ENCODE results near the gene SH2D4B. TPM values are rescaled to one million over a fixed set of nuclear protein-coding genes. Genes with fewer than 3 reads are reported as not detected.
A peak's percentile ranks its signal among the peaks of the same experiment; 100 is the strongest.

Gene SH2D4B
- total and polyA plus RNA-seq, 2 of the 13 experiments (the other 11 are each of a cell fraction or from before 2014, with no cell fraction given) = not detected

DNA sequence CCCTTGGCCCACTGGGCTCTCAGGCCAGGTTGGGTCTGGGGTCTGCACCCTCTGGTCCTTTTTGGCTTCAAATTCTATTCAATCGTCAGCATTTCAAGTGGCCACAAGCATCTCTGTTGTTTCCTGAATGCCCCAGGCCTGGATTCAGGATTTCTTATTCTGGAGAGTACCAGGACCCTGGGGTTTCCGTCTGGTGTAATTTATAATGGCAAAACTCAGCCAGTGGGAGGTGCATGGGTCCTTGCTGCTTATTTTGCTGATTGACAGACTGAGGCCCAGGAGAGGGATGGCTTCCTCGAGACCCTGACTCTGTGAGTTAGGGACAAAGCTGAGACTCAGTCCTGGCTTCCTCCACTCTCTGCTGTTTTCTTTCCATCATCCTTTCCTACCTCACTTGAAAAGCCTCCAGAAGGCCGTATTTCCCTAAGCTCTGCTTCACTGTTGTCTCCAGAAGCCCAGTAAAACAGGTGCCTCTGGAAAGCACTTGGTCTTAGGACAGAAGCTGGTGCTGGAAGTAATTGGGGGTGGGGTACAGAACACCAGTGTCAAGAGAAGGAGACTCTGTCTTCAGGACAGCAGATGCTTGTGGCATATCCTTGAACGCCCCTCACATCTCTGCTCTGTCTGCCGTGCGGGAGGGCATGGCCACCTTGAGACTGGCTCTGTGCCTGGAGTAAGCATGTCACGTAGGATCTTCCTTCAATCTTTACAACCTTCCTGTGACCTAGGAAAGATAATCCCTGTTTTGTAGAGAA, 39.4 kb upstream of the SH2D4B start (continued):
- TF ChIP-seq KMT2B (CRISPR knock-in tag; IDR thresholded peaks at IDR 0.05) (no peak), ZNF431 (CRISPR knock-in tag; IDR thresholded peaks at IDR 0.05; ENCODE audit: borderline replicate concordance, low read depth) (0 out of 2 replicates have a peak, but pooled peaks have one; percentile 23), SIN3A (IDR thresholded peaks at IDR 0.05; ENCODE audit: borderline replicate concordance, low read depth, low read length) (no peak), ZFP36L1 (CRISPR knock-in tag; IDR thresholded peaks at IDR 0.05) (no peak), SOX13 (IDR thresholded peaks at IDR 0.05) (no peak), SOX13 (CRISPR knock-in tag; conservative IDR thresholded peaks at IDR 0.05 in 1 of 2, IDR thresholded peaks at IDR 0.05 in 1 of 2) (no peak), ZFP41 (CRISPR knock-in tag; IDR thresholded peaks at IDR 0.05; ENCODE audit: borderline replicate concordance) (no peak), MYNN (CRISPR knock-in tag; IDR thresholded peaks at IDR 0.05; ENCODE audit: low read depth) (no peak), ZNF556 (CRISPR knock-in tag; IDR thresholded peaks at IDR 0.05; ENCODE audit: borderline replicate concordance) (no peak)
- TF ChIP-seq, protein P1, sequence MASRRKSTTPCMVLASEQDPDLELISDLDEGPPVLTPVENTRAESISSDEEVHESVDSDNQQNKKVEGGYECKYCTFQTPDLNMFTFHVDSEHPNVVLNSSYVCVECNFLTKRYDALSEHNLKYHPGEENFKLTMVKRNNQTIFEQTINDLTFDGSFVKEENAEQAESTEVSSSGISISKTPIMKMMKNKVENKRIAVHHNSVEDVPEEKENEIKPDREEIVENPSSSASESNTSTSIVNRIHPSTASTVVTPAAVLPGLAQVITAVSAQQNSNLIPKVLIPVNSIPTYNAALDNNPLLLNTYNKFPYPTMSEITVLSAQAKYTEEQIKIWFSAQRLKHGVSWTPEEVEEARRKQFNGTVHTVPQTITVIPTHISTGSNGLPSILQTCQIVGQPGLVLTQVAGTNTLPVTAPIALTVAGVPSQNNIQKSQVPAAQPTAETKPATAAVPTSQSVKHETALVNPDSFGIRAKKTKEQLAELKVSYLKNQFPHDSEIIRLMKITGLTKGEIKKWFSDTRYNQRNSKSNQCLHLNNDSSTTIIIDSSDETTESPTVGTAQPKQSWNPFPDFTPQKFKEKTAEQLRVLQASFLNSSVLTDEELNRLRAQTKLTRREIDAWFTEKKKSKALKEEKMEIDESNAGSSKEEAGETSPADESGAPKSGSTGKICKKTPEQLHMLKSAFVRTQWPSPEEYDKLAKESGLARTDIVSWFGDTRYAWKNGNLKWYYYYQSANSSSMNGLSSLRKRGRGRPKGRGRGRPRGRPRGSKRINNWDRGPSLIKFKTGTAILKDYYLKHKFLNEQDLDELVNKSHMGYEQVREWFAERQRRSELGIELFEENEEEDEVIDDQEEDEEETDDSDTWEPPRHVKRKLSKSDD (CRISPR knock-in tag; IDR thresholded peaks at IDR 0.05; ENCODE audit: low read depth) = no peak; the same call in 1 of the 2 replicates
- TF ChIP-seq, protein P2, sequence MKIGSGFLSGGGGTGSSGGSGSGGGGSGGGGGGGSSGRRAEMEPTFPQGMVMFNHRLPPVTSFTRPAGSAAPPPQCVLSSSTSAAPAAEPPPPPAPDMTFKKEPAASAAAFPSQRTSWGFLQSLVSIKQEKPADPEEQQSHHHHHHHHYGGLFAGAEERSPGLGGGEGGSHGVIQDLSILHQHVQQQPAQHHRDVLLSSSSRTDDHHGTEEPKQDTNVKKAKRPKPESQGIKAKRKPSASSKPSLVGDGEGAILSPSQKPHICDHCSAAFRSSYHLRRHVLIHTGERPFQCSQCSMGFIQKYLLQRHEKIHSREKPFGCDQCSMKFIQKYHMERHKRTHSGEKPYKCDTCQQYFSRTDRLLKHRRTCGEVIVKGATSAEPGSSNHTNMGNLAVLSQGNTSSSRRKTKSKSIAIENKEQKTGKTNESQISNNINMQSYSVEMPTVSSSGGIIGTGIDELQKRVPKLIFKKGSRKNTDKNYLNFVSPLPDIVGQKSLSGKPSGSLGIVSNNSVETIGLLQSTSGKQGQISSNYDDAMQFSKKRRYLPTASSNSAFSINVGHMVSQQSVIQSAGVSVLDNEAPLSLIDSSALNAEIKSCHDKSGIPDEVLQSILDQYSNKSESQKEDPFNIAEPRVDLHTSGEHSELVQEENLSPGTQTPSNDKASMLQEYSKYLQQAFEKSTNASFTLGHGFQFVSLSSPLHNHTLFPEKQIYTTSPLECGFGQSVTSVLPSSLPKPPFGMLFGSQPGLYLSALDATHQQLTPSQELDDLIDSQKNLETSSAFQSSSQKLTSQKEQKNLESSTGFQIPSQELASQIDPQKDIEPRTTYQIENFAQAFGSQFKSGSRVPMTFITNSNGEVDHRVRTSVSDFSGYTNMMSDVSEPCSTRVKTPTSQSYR (CRISPR knock-in tag; IDR thresholded peaks at IDR 0.05; ENCODE audit: borderline replicate concordance) = no peak
- TF ChIP-seq, protein P3, sequence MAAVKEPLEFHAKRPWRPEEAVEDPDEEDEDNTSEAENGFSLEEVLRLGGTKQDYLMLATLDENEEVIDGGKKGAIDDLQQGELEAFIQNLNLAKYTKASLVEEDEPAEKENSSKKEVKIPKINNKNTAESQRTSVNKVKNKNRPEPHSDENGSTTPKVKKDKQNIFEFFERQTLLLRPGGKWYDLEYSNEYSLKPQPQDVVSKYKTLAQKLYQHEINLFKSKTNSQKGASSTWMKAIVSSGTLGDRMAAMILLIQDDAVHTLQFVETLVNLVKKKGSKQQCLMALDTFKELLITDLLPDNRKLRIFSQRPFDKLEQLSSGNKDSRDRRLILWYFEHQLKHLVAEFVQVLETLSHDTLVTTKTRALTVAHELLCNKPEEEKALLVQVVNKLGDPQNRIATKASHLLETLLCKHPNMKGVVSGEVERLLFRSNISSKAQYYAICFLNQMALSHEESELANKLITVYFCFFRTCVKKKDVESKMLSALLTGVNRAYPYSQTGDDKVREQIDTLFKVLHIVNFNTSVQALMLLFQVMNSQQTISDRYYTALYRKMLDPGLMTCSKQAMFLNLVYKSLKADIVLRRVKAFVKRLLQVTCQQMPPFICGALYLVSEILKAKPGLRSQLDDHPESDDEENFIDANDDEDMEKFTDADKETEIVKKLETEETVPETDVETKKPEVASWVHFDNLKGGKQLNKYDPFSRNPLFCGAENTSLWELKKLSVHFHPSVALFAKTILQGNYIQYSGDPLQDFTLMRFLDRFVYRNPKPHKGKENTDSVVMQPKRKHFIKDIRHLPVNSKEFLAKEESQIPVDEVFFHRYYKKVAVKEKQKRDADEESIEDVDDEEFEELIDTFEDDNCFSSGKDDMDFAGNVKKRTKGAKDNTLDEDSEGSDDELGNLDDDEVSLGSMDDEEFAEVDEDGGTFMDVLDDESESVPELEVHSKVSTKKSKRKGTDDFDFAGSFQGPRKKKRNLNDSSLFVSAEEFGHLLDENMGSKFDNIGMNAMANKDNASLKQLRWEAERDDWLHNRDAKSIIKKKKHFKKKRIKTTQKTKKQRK (IDR thresholded peaks at IDR 0.05; ENCODE audit: low read length) = no peak
- TF ChIP-seq, protein P4, sequence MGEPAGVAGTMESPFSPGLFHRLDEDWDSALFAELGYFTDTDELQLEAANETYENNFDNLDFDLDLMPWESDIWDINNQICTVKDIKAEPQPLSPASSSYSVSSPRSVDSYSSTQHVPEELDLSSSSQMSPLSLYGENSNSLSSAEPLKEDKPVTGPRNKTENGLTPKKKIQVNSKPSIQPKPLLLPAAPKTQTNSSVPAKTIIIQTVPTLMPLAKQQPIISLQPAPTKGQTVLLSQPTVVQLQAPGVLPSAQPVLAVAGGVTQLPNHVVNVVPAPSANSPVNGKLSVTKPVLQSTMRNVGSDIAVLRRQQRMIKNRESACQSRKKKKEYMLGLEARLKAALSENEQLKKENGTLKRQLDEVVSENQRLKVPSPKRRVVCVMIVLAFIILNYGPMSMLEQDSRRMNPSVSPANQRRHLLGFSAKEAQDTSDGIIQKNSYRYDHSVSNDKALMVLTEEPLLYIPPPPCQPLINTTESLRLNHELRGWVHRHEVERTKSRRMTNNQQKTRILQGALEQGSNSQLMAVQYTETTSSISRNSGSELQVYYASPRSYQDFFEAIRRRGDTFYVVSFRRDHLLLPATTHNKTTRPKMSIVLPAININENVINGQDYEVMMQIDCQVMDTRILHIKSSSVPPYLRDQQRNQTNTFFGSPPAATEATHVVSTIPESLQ (CRISPR knock-in tag; conservative IDR thresholded peaks at IDR 0.05) = no peak

All from HepG2 (cell line).